IPS-NIHi11 (cell line): ENCODE results near the gene MLN.

Experiments
- DNase-seq: peaks from one replicate; pipeline ENCODE4 v3.0.0; 2012; ENCODE audit warnings: mixed read lengths, low spot score

The MLN gene

DNA sequence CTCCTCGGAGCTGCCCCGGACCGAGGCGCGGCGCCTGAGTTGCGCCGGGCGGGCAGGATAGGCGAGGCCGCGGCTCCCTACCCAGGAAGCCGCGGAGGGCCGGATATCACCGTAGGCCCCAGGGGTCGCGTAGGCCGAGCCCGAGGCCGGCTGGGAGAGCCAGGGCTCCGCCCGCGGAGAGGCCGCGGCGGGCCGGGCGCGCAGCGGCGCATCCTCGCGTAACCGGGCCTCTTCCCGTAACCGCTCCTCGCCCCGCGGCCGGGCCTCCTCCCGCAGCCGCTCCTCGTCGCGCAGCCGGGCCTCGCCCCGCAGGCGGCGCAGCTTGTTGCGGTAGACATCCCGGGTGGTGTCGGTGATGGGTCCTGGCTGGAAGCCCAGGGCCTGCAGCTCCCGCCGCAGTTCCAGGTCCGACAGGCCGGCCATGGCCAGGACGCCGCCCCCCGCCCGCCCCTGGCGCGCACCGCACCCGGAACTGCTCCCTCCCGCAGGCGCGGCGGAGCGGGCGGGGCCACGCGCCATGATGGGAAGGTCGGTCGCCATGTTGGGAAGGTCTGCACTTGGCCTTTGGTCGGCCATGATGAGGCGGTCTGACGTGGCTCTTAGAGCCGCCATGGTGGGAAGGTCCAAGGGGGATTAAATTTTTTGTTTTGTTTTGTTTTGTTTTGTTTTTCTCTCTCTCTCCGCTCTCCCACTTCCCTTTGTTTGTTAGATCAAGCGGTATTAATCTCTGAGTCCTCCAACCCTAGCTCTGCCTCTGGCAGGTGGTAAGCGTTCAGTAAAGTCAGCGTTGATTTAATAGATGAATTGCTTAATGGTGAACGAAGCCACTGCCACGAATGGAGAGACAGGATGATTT, 14.9 kb downstream of the MLN start, which contains the start of gene LEMD2:
Gene LEMD2, minus strand, starts transcription at position 437 of the 856 bp plus-strand sequence. Its CDS starts 14 bp downstream, at position 423.
- DNase-seq, result peak; percentile 96

DNA sequence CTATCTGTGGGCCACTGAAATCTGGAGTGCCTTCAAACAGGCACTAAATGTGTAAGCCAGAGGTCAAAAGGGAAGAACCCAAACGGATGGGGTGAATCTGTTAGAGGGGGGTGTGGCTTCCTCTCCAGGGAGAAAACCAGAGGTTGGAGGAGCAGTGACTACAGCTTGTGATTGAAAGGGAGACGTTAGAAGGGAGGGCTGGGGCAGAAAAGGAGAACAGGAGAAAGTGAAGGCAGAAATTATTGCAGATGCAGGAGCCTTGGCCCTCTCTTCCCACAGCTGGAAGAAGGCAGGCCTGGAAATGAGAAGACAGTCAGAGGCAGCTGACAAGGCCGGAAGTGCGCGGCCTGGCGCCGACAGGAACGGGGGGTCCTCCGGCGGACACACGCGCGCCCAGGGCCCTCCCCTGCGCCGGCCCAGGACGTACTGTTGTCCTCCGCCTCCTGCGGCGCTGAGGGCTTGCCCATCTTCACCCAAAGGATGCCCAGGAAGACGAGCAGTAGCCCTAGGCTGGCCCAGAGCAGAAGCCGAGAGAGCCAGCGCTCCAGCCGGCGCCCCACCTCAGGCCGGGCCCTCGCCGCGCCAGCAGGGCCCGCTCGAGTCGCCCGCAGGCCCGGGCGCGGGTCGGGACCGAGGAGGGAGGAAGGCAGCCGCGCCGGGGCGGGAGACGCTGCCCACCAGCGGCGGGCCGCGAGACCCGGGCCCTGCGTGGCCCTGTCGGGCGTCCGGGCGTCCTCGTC, 15.7 kb downstream of the MLN start:
- peak; percentile 68 for DNase-seq

DNA sequence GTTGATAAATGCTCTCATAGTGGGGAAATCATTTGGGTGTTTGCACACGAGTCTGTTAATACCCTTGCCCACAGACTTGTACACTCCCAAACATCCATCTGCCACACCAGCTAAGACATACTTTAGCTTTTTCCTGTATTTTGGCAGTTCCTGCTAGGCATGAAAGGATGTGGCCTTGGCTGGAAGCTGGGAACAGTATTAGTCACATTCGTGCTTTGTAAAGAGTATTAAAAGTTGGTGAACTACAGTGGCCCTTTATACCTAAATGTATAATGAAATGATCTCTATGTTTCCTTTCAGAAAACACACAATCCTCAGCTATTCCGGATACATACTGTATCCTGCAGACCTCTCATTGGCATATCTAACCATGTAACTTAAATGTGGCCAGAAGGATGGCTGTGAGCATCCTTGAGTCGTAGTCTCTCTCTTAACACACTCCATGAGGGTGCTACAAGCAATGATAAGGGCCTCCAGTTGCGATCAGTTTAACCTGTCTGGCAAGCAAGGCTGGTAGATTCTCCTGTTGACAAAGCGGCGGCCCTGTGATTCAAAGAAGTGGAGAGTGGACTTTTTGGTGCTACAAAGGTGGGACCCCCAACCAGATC, 16.4 kb downstream of the MLN start:
- no peak for DNase-seq

DNA sequence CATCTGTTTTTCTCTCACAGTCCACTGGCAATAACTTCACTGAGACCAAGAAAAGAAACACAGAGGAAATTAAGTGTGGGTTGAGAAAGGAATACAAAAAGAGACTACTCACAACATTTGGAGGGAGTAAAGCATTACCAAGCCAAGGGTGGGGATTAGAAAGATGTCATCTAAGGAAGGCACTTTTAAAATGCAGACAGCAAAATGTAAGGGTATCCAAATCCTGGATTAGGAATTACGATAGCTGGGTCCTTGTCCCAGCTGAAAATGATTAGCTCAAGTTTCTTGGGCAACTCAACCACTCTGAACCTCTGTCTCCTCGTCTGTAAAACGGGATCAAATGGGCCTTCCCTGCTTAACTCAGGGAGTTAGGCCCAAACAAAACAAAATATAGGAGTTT, 17.1 kb downstream of the MLN start:
- no peak for DNase-seq

DNA sequence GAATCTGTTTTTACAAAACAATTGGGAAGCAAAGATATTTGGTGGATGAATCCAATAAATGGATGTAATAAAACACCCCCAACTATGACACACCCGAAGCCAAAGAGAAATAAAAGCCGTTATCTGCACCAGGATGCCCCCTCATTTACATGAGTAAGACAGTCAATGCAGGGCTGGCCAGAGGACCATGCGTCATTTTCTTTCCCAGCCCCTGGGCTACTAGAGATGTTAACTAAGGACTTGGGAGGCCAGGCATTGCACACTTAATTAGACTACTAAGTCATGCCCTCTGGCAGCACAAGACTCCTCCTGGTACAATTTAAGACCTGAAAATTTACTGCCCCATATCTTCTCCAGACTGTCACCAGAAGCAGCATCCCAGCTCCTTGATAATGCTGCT, 18.0 kb downstream of the MLN start:
- DNase-seq, result no peak

DNA sequence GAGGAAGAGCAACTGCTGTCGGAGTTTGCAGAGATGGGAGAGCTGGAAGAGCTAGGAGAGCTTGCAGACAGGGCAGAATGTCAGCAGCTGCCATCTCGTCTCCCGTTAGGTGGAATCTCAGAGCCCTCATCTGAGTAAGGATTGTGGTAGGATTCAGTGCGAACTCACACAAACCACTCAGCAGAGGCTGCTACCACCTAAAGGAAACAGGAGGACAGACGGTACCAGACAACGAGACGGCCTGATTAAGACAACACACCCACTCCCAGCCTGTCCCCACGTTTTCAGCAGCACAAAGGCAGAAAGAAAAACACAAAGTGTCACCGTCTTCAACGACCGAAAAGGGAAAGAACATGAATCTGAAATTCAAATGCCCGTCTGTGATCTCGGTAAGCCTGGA, 19.0 kb downstream of the MLN start:
- DNase-seq, result no peak

DNA sequence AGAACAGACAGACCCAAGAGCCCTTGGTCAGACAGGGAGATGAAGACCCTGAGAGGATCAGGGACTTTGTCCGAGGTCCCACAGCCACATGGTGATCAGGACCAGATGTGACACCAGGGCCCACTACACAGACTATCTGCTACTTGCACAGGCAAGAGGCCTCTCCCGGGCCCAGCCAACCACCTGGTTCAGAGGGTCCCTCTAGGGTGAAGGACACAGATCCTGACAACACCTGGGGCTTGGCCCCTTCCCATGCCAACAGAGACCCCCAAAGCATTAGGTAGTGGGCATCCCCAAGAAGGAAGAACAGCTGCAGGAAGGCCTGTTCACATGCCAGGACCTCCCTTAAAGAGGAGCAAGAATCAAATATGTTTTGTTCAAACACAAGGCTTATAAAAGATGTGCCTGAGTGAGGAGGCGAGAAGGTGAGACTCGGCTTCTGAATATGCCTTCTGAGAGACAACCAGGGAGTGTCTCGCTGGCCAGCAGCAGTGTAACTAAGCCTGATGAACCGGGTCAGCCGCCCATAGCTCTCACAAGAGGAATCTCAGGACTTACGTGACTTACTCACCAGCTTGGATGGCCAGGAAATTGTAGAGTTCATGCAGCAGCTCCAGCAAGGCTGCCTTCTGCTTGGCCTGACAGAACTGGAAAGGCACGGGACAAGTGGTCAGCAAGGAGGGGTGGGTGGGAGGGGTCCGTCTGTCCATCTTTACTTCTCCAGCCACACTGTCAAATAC, 19.9 kb downstream of the MLN start:
- DNase-seq, result no peak

DNA sequence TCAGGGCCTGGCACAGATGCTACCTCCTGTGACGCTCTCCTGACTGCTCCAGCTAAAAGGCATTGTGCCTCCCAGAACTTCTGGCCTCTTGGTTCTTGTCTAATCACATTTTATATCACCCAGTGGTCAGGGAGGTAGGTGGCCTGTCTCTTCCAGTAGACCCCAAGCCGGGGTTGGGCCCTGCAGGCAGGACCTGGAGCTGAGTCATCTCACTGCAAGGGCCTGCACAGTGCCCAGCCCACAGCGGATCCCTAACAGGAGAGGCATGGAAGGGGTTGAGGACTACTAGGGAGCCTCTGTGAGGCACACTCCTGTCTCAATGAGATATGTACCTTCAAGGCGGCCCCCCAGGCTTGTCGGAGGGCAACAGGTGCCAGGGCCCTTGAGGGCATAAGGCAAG, 21.2 kb downstream of the MLN start:
- no peak for DNase-seq

DNA sequence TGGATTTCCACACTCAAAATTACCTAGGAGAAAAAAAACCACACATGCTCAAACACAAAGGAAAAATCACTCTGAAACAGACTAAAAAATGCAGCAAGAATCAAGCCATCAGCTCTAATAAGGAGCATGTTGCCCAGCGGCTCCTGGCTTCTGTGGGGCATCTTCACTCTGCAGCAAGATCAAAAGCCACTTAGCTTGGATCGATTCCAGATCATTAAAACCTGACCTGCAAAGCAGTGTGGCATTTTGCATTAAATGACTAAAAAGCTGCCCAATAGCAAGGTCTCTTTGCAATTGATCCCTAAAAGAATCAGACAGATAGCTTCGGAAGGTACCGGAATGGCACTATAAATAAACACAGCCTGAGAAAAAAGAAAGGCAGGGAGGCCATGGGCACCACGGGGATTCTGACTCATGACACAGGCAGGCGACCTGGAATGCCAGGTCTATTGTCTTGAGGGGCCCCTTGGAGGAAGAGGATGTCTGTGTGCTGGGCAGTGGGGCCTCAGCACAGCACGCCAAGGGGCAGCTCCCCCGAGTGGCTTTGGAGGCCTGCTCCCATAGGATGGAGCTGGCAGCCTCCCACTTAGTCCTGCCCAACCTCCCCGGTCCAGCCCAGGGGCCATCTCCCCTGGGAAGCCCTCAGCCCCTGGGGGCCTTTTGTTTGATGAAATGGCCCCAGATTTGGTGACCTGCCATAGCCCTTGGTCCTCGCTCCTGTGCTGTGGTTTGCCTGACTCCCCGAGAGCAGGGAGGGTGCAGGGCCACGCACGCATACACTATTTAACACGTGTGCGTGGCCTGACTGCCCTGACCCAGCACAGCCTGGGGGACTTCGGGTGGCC, 22.4 kb downstream of the MLN start:
- peak; percentile 83 for DNase-seq

DNA sequence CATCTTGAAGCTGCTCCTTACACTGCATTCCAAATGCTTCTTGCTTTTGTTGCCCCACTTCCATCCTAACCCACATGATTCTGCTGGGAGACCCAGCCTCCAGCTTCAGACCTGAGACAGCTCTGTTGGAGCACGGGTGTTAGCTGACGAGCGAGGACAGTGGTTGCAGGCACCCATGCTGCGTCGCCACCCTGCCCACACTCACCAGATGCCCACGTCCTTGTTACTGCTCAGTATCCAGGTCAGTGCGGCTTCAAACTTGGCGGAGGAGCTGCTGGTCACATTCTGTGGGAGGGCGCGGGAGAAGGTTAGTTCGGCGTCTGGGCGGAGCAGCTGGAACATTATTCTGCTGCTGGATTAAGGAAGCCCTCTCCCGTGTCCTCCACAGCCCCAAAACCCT, 23.9 kb downstream of the MLN start:
- no peak for DNase-seq

DNA sequence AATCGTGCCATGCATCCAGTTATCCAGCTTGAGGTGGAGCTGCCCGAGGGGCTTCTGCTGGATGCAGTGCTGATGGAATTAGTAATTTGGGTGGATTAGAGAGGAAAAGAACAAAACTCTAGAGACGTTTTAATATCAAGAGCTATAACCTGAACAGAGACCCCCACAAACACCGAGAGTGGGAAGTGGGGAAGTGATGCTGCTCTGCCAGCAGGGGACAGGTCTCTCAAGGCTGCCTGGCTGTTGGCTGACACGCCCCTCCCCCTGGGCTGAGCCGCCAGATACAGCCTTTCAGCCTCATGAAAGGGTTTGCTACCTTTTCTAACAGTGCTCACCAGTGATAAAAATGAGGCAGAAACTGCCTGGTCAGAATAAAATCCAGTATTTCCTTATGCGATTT, 24.5 kb downstream of the MLN start:
- peak; percentile 68 for DNase-seq

DNA sequence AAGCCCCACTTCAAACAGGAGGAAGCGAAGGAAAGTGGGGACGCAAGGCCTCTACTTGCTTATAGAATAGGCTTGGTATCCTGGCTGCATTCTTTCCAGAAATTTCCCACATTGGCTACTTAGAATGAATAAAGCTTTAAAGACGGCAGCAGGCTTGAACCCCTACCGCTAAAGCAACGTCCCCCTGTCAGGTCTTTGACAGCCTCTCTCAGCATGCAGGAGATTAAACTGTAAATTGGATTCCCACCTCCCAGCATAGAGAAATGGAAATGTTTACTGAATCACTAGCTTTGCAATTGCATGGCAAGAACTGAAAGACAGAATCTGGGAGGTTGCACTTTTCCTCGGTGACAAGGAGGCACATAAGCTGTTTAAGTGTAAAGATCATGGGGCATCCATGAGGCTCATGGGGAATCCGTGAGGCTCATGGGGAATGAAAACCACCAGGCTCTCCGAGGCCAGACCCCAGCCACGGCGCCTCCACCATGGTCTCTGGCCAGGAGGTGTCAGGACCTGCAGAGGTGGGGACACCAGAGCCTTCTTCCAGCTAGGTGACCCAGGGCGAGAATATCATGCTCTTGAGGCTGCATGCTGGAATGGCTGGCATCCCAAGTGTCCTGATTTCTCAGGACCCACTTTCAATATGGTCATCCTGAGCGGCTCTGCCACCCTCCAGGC, 25.2 kb downstream of the MLN start:
- DNase-seq, result no peak

DNA sequence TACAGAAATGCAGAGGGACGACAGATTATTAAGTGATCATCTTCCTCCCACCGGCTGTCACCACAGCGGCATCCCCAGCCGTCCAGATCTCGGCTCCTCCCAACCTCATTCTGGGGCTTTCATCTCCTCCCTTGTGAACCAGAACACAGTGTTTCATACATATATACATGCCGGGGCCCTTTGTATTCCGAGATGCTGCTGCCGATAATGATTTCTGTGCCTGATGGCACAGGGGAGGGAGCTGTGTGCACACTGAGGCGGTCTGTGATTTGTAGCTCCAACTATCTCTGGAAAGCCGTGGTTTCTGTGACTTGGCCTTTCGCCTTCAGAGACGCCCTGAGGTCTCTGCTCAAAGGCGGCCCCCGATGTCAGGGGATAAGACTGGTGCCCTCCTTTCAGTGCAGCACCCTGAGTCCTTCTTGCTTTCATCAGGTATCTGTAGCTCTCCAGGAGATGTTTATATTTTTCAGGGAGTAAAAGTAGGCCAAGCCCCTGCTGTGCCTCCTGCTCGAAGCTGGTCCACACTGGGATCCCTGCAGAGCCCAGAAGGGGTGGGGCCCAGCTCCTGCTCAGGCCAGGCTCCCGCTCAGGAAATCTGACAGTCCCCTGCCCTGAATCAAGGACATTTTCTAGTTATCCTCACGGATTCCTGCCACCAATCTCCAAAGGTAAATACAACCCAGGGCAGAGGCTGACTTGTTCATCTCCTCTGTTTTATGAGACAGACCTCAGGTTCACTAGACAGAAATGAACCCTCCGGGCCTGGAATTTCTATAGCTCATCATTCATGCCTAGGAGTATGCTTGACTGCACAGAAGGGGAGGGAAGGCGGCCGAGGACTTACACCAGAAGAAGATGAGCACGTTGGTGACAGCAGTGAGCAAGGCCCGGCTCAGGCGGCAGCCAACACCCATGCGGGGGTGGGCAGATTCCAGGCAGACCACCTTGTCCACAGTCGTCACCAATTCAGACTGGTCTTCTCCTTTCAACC, 26.1 kb downstream of the MLN start:
- no peak for DNase-seq

DNA sequence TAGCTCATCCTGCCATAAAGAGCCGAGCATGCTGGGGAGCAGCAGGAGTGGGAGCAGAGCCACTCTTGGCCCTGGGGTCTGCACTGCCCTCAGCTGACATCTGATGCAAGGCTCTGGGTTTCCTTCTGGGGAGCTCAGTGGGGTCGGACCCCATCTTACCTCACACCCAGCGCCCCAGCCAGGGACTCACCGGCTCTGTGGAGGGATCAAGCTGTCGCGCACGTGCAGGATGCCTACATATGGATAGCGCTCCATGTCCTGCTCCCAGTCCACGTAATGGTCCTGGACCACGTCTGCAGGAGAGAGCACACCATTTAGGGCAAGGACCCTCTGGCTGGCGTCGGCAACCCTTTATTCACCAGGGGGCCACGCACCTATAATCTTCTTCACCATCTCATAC, 27.0 kb downstream of the MLN start:
- DNase-seq, result no peak

DNA sequence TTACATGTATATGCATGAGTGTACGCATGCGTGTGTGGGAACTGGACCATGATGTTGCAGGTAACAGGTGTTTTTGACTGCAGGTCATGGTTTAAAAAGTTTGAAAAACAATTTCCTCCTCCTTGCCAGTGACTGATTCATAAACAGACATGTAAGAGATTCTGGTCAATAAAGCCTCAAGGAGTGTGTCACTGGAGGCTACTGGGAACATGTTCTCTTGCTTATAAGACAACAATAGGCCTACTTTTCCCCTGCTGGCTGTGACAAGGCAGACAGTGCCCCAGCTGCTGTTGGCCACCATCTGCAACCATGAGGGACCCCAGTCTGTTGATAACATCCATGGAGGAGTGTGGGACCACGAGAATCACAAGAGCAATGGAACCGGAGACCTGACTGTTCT, 27.6 kb downstream of the MLN start:
- DNase-seq, result no peak

DNA sequence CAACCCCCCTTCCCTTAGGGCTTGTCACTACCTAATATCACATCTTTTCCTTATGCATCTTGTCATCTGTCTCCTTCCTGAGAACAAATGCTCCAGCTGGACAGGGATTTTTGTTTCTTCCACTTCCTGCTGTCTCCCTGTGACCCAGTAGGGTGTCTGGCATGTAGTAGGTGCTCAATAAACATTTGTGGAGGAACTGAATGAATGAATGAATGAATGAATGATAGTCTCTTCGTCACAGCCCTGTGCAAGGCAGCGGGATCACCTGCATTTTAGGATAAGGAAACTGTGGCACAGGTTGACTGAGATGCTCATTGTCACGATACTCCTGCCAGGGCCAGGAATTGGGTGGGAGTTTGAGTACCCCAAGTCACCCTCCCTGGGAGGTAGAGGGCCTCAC, 29.0 kb downstream of the MLN start:
- no peak for DNase-seq

DNA sequence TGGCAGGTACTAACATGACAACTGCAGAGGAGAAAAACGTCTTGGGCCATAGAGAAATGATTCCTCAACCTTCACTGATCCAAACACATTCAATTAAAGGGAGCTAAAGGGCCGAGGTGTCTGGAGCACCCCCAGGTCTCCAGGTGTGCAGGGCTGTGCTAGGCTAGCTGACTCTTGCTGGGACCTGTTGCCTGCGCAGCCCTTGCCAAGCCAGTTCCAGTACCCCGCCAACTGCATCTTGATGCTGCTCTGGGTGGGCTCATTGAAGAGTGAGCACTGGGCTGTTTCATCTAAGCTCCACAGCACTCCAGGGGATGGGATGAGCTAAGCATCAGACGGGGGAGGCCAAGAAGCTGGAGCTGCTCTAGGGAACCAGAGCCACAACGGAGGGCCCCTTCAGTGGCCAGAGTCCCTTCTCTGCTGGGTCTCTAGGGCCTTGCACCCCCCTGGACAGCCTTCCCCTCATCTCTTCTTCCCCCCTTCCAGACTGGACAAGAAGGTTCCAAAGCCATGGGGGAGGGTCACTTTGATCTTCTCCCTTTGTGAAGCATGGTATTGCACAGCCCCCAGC, 30.8 kb downstream of the MLN start:
- DNase-seq, result no peak

DNA sequence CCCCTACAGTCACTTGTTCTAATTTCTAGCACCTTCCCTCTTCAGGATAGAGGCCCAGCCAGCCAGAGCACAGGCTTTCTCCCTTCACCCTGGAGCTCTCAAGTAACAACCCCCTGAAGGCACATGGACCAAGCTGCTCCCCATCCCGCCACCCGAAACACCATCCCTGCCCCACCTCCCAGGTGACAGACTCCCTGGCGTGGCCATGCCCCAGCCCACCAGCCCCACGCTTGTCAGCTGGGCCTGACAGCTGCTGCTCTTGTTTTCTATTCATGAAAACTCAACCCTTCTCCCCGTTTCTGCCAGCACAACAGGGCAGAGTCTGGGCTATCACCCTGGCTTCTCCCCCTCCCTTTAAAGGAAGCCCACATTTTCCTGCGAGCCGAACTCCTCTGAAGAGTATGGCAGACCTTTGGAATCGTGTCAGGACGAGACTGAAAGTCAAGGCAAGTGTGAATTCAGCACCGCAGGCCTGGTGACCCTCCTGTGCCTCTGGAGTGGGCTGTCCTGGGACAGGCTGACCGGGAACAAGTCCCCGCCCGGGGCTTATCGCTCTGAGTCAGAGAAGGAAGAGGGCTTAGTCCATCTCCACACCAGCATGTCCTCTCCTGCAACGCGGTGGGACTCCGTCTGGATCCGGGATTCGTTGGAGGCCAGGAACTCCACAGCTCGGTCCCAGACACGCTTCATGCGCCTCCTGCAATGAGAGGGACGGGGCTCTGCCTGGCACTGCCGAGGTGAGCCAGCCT, 31.5 kb downstream of the MLN start:
- DNase-seq, result no peak
